Limb (tissue), 2 donors: ENCODE measurements around the gene VIPR1.
"Not testable (repeated sequence)": the region's sequence is repeated elsewhere in the genome, so short reads cannot be mapped to it uniquely, and the experiment has no call there.

Experiments used
- DNase-seq, 2 donors: peaks; one replicate each; pipeline ENCODE4 v3.0.0-alpha.2; 2016; ENCODE audit errors: extremely low spot score in 2 of 2

Gene VIPR1

GRCh38 chr3:42572278-42572677 is 69.8 kb downstream of the VIPR1 start:
- no peak for DNase-seq

GRCh38 chr3:42575137-42575741 is 72.8 kb downstream of the VIPR1 start:
- DNase-seq, result no peak

DNA sequence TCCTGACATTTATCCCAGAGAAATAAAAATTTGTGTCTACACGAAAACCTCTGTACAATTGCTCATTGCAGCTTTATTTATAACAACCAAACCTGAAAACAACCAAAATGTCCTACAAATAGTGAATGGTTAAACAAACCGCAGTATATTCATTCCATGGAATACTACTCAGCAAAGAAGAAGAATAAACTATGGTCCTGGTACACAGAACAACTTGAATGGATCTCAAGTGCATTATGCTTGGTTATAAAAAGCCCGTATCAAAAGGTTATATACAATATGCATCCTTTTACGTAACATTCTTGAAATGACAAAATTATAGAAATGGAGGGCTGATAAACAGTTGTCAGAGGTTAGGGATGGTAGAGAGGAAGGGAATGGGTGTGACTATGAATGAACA is 75.6 kb downstream of the VIPR1 start:
- no peak for DNase-seq

GRCh38 chr3:42579346-42579745 is 76.9 kb downstream of the VIPR1 start:
- not testable (repeated sequence) for DNase-seq

- no peak for DNase-seq
Measured at GRCh38 chr3:42581400-42581708, 78.9 kb downstream of the VIPR1 start.

- peak; percentile 94 to 96 for DNase-seq
Measured at GRCh38 chr3:42581709-42582473, 79.4 kb downstream of the VIPR1 start, which contains the start of gene SEC22C. Gene SEC22C, minus strand, starts transcription at chr3:42581967. Its CDS starts 12,921 bp downstream, at chr3:42569046.

DNA sequence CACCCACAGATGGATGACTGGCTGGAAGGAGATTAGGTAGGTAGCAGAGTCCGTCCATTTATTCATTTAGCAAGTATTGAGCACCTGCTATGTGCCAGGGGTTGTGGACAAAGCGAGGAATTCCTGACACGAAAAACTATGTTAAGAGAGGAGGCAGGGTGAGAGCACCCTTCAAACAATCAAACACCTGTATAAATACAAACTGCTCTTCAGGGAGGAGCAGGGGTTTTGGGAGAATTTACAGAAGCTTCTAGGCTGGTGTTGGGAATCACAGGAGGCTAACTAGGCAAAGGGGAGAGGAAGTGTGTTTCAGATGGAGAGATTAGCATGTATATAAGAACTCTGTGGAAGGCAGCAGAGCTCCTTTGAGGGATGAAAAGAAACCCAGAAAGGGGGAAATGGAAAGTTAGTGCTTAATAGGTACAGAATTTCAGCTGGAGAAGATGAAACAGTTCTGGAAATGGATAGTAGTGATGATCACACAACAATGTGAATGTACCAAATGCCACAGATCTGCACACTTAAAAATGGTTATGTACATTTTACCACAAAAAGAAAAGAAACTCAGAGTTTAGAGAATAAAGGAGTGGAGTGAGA is 80.1 kb downstream of the VIPR1 start:
- DNase-seq, result no peak
